Spleen (tissue), 11 donors: ENCODE measurements around the gene DDX46. TPM values are rescaled to one million over a fixed set of nuclear protein-coding genes. Genes with fewer than 3 reads are reported as not detected.
A peak's percentile ranks its signal among the peaks of the same experiment; 100 is the strongest.
"Not testable (repeated sequence)": the region's sequence is repeated elsewhere in the genome, so short reads cannot be mapped to it uniquely, and the experiment has no call there.

ENCODE experiments used
- DNase-seq: peaks from one replicate; pipeline ENCODE4 v3.0.0-alpha.2; 2020
- H3K27ac ChIP-seq, 8 donors: fragments of 200-600 bp; sonication (generic) in 7 of 8; 1 replicate in 4 of 8; 2 replicates in 4 of 8; pipeline versions ENCODE4 v1.5.0 to v1.8.0; 2016 to 2021; ENCODE audit warnings: inconsistent platforms in 4 of 8, mild to moderate bottlenecking in 4 of 8, moderate library complexity in 1 of 8
- H3K27me3 ChIP-seq, 7 donors: fragments of 200-600 bp; sonication (generic) in 6 of 7; replicated peaks in 1 of 7; 1 replicate in 4 of 7; 2 replicates in 3 of 7; pipeline versions ENCODE4 v1.5.0 to v1.8.0; 2016 to 2021; ENCODE audit warnings: inconsistent platforms in 3 of 7, mild to moderate bottlenecking in 1 of 7
- H3K36me3 ChIP-seq, 6 donors: fragments of 200-600 bp; sonication (generic) in 5 of 6; 1 replicate in 4 of 6; 2 replicates in 2 of 6; pipeline versions ENCODE4 v1.5.0 to v1.8.0; 2016 to 2021; ENCODE audit warnings: inconsistent platforms in 2 of 6
- H3K4me1 ChIP-seq, 6 donors: fragments of 200-600 bp; sonication (generic) in 5 of 6; 1 replicate in 3 of 6; 2 replicates in 3 of 6; pipeline versions ENCODE4 v1.5.0 to v1.8.0; 2016 to 2021; ENCODE audit warnings: inconsistent platforms in 3 of 6
- H3K4me3 ChIP-seq, 8 donors: fragments of 200-600 bp; sonication (generic) in 7 of 8; 1 replicate in 4 of 8; 2 replicates in 4 of 8; pipeline versions ENCODE4 v1.5.0 to v1.8.0; 2016 to 2021; ENCODE audit warnings: inconsistent platforms in 4 of 8, mild to moderate bottlenecking in 4 of 8, moderate library complexity in 2 of 8
- H3K9me3 ChIP-seq, 8 donors: fragments of 200-600 bp; sonication (generic) in 7 of 8; 1 replicate in 4 of 8; 2 replicates in 4 of 8; pipeline versions ENCODE4 v1.5.0 to v1.8.0; 2016 to 2021; ENCODE audit warnings: inconsistent platforms in 4 of 8
- CTCF ChIP-seq, 11 experiments: fragments of 200-600 bp in 7 of 11; fragments of 450-650 bp in 4 of 11; sonication (generic) in 4 of 11; IDR thresholded peaks in 8 of 11; conservative IDR thresholded peaks in 3 of 11; 1 replicate in 7 of 11; 2 replicates in 4 of 11; pipeline versions ENCODE4 v1.4.0 to v1.8.0; 2016 to 2021; ENCODE audit warnings: antibody characterized with exemption in 11 of 11, inconsistent platforms in 4 of 11, mild to moderate bottlenecking in 1 of 11
- POLR2A ChIP-seq, 3 donors: fragments of 450-650 bp; IDR thresholded peaks; one replicate each; pipeline ENCODE4 v1.5.1; 2017; ENCODE audit warnings: antibody characterized with exemption in 3 of 3, mild to moderate bottlenecking in 1 of 3
- POLR2AphosphoS5 ChIP-seq, 3 donors: sonication (generic); formaldehyde crosslinking; IDR thresholded peaks; one replicate each; pipeline ENCODE4 v1.5.1; 2017; ENCODE audit warnings: antibody characterized with exemption in 3 of 3
- WGBS, 5 donors: extraction: QIAGEN DNeasy Blood & Tissue Kit in 3 of 5; methylation state at CpG; one replicate each; pipeline versions ENCODE4 v1.1.5 to v1.1.7; 2013 to 2018; 5-methylcytosine and 5-hydroxymethylcytosine counted together
- intact Hi-C: fragments of 100-400 bp; cut with DNase I; formaldehyde crosslinking; loops from one replicate; pipeline ENCODE4 v1.15.0; 2023; ENCODE audit warnings: low total_unique reads
- polyA plus RNA-seq, 3 donors: library from polyadenylated mRNA; stranded (reverse); fragments of 200-250 nt; gene quantifications; one replicate each; pipeline ENCODE4 v1.2.1, GENCODE V29; 2013
- total RNA-seq, 7 donors: library from RNA; depleted of rRNA in 3 of 7; stranded (reverse); fragments of >200 nt in 3 of 7; fragmentation: NEBNext Ultra II Directional in 4 of 7; extraction: Animal tissue kit (Norgen Biotek cat#: 25700) in 4 of 7; gene quantifications; one replicate each; pipeline versions ENCODE4 v1.1.0 to v1.2.1, GENCODE V29; 2016 to 2021
- donor health status: healthy with polysubstance abuse.
- donor health status: DM: no; HTN: no; CAD: no; lungs with moderate emphysema.
- donor health status: DM: no; HTN: no; CAD: no.
- donor health status: Bipolar disorder and iron deficiency.
- donor health status: healthy.
- donor health status: DM: no; HTN: no; CAD: no.
- donor health status: DM: yes; HTN: yes; CAD: no.

DDX46 gene
- total and polyA plus RNA-seq, 10 donors, result 10.7 to 74.2 (median 53.9) TPM

GRCh38 chr5:134846641-134846960 is 88.0 kb downstream of the DDX46 start:
- TF ChIP-seq POLR2A (IDR thresholded peaks at IDR 0.05) (no peak), POLR2AphosphoS5 (IDR thresholded peaks at IDR 0.05) (no peak), CTCF (IDR thresholded peaks at IDR 0.05 in 8 of 11, conservative IDR thresholded peaks at IDR 0.05 in 3 of 11) (no peak)
- no peak for DNase-seq
- Histone ChIP-seq H3K27me3 (no peaks in the 10 kb centered on the region), H3K4me1 (peaks cover 17 to 61% (median 49%) of the 10 kb centered on the region in 6 donors), H3K27ac (peak overlapping the region; percentile 93 to 98 (median 96)), H3K9me3 (no peaks in the 10 kb centered on the region), H3K4me3 (peak overlapping the region; percentile 71 to 94 (median 80)), H3K36me3 (peaks cover 0 to 41% (median 2%) of the 10 kb centered on the region in 6 donors)
- WGBS, 5 donors, result 0 to 2% (median 1%) methylated on average over 11 of the region's 11 CpGs
- intact Hi-C loops, result no loop called here

GRCh38 chr5:134849434-134849933 is 90.9 kb downstream of the DDX46 start:
- 88 to 94% (median 92%) methylated on average over 7 of the region's 7 CpGs for WGBS, 5 donors
- DNase-seq, intact Hi-C loops, H3K27ac ChIP-seq, H3K4me3 ChIP-seq, H3K27me3 ChIP-seq, H3K9me3 ChIP-seq: not testable (repeated sequence)
- H3K36me3 ChIP-seq, result peaks cover 0 to 69% (median 8%) of the 10 kb centered on the region in 6 donors
- peaks cover 17 to 78% (median 52%) of the 10 kb centered on the region in 6 donors for H3K4me1 ChIP-seq

- H3K4me3 ChIP-seq, result no peak overlapping the region
- no peaks in the 10 kb centered on the region for H3K9me3 ChIP-seq
- no peaks in the 10 kb centered on the region for H3K27me3 ChIP-seq
- intact Hi-C loops, result no loop called here
- peaks cover 0 to 88% (median 27%) of the 10 kb centered on the region in 6 donors for H3K36me3 ChIP-seq
- 61 to 83% (median 71%) methylated on average over 1 of the region's 1 CpG for WGBS, 5 donors
- no peak for DNase-seq
- peaks cover 17 to 70% (median 44%) of the 10 kb centered on the region in 6 donors for H3K4me1 ChIP-seq
- TF ChIP-seq CTCF (IDR thresholded peaks at IDR 0.05 in 8 of 11, conservative IDR thresholded peaks at IDR 0.05 in 3 of 11) (peak in 1 of 11 experiments; percentile 16), POLR2AphosphoS5 (IDR thresholded peaks at IDR 0.05) (no peak)
- no peak overlapping the region for H3K27ac ChIP-seq
Measured at GRCh38 chr5:134851307-134851923, 92.8 kb downstream of the DDX46 start.

GRCh38 chr5:134856465-134856864 is 97.9 kb downstream of the DDX46 start:
- H3K4me1 ChIP-seq, result peaks cover 0 to 28% (median 4%) of the 10 kb centered on the region in 6 donors
- H3K27me3 ChIP-seq, intact Hi-C loops, H3K27ac ChIP-seq, DNase-seq, H3K9me3 ChIP-seq, H3K4me3 ChIP-seq: not testable (repeated sequence)
- peaks cover 0 to 96% (median 58%) of the 10 kb centered on the region in 6 donors for H3K36me3 ChIP-seq
- WGBS, 5 donors, result 91 to 97% (median 94%) methylated on average over 7 of the region's 7 CpGs

GRCh38 chr5:134857401-134857800 is 98.8 kb downstream of the DDX46 start:
- DNase-seq, result no peak
- peaks cover 0 to 94% (median 57%) of the 10 kb centered on the region in 6 donors for H3K36me3 ChIP-seq
- intact Hi-C loops, result no loop called here
- 63 to 96% (median 78%) methylated on average over 3 of the region's 3 CpGs for WGBS, 5 donors
- no peaks in the 10 kb centered on the region for H3K9me3 ChIP-seq
- H3K27me3 ChIP-seq, result no peaks in the 10 kb centered on the region
- H3K4me1 ChIP-seq, result peaks cover 0 to 22% (median 0%) of the 10 kb centered on the region in 6 donors
- H3K27ac ChIP-seq, result no peak overlapping the region
- TF ChIP-seq POLR2AphosphoS5 (IDR thresholded peaks at IDR 0.05), result no peak
- TF ChIP-seq POLR2A (IDR thresholded peaks at IDR 0.05), result no peak
- TF ChIP-seq CTCF (IDR thresholded peaks at IDR 0.05 in 8 of 11, conservative IDR thresholded peaks at IDR 0.05 in 3 of 11), result no peak
- H3K4me3 ChIP-seq, result no peak overlapping the region
